Hepatocyte (in vitro differentiated cells): ENCODE measurements around the gene RAP1A.

Experiments used
- EZH2 ChIP-seq: fragments of 200-600 bp; sonication (generic); IDR thresholded peaks from 2 replicates; pipeline ENCODE4 v1.6.1; 2016; ENCODE audit warnings: antibody characterized with exemption, mild to moderate bottlenecking, borderline replicate concordance
- EZH2phosphoT487 ChIP-seq: fragments of 200-600 bp; sonication (generic); IDR thresholded peaks from one replicate; pipeline ENCODE4 v1.6.1; 2018; ENCODE audit warnings: antibody characterized with exemption, mild to moderate bottlenecking, low read depth, moderate library complexity; ENCODE audit not compliant: unreplicated experiment, severe bottlenecking
- TF ChIP-seq, protein P1 (sequence below): fragments of 200-600 bp; sonication (generic); IDR thresholded peaks from 2 replicates; pipeline ENCODE4 v1.5.1; 2016; ENCODE audit warnings: antibody characterized with exemption, mild to moderate bottlenecking; ENCODE audit not compliant: poor library complexity

GRCh38 chr1:111677604-111678003 is 58.0 kb downstream of the RAP1A start:
- TF ChIP-seq, protein P1, sequence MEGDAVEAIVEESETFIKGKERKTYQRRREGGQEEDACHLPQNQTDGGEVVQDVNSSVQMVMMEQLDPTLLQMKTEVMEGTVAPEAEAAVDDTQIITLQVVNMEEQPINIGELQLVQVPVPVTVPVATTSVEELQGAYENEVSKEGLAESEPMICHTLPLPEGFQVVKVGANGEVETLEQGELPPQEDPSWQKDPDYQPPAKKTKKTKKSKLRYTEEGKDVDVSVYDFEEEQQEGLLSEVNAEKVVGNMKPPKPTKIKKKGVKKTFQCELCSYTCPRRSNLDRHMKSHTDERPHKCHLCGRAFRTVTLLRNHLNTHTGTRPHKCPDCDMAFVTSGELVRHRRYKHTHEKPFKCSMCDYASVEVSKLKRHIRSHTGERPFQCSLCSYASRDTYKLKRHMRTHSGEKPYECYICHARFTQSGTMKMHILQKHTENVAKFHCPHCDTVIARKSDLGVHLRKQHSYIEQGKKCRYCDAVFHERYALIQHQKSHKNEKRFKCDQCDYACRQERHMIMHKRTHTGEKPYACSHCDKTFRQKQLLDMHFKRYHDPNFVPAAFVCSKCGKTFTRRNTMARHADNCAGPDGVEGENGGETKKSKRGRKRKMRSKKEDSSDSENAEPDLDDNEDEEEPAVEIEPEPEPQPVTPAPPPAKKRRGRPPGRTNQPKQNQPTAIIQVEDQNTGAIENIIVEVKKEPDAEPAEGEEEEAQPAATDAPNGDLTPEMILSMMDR, result no peak
- TF ChIP-seq EZH2phosphoT487 (no peak), EZH2 (no peak)
